ENCODE data around the gene CAPN3.

DNA sequence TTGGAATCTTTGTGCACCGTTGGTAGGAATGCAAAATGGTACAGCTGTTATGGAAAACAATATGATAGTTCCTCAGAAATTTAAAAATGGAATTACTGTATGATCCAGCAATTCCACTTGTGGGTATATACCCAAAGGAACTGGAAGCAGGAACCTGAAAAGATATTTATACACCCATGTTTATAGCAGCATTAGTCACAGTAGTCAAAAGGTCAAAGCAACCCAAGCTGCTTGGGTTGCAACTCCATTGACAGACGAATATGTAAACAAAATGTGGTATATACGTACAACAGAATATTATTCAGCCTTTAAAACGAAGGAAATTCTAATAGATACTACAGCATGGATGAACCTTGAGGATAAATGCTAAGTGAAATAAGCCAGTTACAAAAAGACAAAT lies 35.0 kb upstream of the CAPN3 start:
- TF ChIP-seq ISL1 (CRISPR knock-in tag; IDR thresholded peaks at IDR 0.05) (no peak), RARB (CRISPR knock-in tag; IDR thresholded peaks at IDR 0.05) (no peak), CSDC2 (CRISPR knock-in tag; IDR thresholded peaks at IDR 0.05) (no peak), ARNTL (CRISPR knock-in tag; IDR thresholded peaks at IDR 0.05; ENCODE audit: borderline replicate concordance, low read depth) (no peak), PPARA (CRISPR knock-in tag; IDR thresholded peaks at IDR 0.05; ENCODE audit: borderline replicate concordance) (no peak), OSR1 (CRISPR knock-in tag; IDR thresholded peaks at IDR 0.05) (no peak), ZNF8 (CRISPR knock-in tag; IDR thresholded peaks at IDR 0.05) (no peak), ESRRG (CRISPR knock-in tag; IDR thresholded peaks at IDR 0.05) (no peak)
- TF ChIP-seq, protein P1, sequence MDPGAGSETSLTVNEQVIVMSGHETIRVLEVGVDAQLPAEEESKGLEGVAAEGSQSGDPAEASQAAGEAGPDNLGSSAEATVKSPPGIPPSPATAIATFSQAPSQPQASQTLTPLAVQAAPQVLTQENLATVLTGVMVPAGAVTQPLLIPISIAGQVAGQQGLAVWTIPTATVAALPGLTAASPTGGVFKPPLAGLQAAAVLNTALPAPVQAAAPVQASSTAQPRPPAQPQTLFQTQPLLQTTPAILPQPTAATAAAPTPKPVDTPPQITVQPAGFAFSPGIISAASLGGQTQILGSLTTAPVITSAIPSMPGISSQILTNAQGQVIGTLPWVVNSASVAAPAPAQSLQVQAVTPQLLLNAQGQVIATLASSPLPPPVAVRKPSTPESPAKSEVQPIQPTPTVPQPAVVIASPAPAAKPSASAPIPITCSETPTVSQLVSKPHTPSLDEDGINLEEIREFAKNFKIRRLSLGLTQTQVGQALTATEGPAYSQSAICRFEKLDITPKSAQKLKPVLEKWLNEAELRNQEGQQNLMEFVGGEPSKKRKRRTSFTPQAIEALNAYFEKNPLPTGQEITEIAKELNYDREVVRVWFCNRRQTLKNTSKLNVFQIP (CRISPR knock-in tag; IDR thresholded peaks at IDR 0.05; ENCODE audit: borderline replicate concordance, low read depth) = no peak
- TF ChIP-seq, protein P2, sequence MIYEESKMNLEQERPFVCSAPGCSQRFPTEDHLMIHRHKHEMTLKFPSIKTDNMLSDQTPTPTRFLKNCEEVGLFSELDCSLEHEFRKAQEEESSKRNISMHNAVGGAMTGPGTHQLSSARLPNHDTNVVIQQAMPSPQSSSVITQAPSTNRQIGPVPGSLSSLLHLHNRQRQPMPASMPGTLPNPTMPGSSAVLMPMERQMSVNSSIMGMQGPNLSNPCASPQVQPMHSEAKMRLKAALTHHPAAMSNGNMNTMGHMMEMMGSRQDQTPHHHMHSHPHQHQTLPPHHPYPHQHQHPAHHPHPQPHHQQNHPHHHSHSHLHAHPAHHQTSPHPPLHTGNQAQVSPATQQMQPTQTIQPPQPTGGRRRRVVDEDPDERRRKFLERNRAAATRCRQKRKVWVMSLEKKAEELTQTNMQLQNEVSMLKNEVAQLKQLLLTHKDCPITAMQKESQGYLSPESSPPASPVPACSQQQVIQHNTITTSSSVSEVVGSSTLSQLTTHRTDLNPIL (CRISPR knock-in tag; IDR thresholded peaks at IDR 0.05; ENCODE audit: low read depth) = no peak
